Endometrium (tissue), 2 donors: ENCODE results near the gene MRPS15.

Experiments
- FAIRE-seq: peaks from 2 replicates; lab custom pipeline; 2012; peaks lifted over from hg19 to GRCh38; lab: Jason Lieb, UNC
- donor health status: control.
- donor health status: control.

Gene MRPS15

DNA sequence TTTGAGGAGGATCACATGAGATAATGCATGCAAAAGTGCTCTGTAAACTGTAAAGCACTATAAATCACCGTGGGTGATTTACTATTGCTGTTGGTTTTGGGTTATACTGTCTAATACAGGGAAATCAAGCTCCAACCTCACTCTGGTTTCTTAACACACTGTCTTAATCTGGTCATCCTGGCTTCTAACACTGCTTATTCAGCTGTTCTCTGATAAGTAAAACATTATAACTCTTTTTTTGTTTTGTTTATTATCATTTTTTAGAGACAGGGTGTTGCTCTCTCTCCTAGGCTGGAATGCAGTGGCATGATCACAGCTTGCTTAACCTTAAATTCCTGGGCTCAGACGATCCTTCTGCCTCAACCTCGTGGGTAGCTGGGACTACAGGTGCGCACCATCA is 44.6 kb downstream of the MRPS15 start:
- no peak for FAIRE-seq

GRCh38 chr1:36419140-36419539 is 45.0 kb downstream of the MRPS15 start:
- no peak for FAIRE-seq

DNA sequence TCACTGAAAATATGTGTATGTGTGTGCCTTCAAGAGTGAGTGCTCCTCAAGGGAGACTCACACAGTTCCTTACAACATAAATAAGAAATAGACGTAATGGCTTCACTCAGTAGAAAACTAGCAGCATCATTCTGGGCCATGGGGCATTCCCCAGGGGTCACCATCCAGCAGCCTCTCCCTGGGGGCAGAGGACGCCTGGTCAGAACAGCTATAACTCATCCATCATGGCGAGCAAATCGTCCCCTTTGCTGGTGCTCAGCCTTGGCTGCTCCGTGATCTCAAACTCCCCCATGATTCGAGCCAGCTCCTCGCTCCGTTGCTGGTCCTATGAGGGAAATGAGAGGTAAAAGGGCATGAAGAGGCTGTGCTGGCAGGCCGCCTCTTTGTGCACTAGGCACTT is 46.3 kb downstream of the MRPS15 start:
- FAIRE-seq, result no peak

DNA sequence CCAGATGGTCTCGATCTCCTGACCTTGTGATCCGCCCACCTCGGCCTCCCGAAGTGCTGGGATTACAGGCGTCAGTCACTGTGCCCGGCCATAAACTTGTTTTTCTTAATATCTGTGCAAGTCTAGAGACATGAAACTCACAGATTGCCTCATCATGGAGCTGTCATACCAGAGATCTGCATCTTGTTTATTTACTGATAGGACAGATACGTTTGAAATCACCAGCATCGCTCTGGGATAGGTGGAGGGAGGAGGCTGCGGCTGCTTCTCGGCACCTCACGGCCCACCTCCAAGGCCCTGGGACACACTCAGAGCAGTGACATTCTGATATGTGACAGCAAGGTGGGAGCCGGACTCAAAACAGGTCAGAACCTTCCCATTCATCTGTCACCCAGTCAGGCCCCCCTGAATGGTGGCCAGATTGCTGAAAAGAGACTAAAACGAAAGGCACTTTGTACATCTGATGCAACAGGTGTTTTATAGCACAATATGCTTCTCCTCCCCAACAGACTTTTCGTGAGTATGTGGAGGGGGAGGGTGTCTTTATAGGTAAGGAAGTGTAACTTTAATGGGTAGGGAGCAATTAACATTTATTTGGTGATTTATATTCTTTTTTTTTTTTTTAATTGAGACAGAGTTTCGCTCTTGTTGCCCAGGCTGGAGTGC is 48.4 kb downstream of the MRPS15 start:
- no peak for FAIRE-seq

DNA sequence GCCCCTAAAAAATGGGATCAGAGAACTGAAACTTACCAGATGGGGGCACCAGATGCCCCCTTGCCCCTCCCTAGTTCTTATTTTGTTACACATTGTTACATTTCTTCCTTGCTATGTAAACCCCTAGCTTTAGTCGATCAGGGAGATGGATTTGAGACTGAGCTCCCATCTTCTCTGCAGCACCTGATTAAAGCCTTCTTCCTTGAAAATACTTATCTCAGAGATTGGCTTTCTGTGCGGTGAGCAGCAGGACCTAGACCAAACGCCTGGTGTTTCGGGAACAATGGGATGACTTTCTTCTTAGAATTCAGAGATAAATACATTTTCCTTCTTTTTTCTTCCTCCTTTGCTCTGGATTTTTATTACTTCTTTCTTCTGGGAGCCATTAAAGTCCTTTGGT is 49.8 kb downstream of the MRPS15 start:
- FAIRE-seq, result no peak

- FAIRE-seq, result no peak
Measured at GRCh38 chr1:36411674-36412648, 52.2 kb downstream of the MRPS15 start.

DNA sequence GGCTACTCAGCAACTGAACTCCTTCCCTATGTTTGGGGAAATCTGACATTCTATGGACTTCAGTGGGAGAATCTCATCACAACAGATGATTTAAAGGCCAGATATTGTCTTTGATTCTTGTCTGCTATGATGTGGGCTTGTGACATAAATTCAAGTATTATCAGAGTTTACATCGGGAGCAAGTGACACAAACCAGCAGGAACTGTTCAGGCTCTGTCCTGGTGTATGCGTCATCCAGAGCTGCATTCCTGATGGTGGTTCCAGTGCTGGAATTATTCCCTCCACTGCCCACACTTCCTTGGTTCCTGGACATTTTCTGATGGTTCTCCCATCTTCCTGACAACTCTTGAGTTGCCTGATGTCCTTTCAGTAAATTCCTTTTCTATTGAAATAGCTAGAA is 55.7 kb downstream of the MRPS15 start:
- no peak for FAIRE-seq

DNA sequence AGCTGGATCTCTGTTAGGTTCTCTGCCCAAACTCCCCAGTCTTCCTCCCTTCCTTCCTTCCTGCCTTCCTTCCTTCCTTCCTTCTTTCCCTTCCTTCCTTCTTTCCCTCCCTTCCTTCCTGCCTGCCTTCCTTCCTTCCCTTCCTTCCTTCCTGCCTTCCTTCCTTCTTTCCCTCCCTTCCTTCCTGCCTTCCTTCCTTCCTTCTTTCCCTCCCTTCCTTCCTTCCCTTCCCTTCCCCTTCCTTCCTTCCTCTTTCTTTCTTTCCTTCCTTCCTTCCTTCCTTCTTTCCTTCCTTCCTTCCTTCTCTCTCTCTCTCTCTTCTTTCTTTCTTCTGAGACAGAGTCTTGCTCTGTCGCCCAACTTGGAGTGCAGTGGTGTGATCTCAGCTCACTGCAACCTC is 57.7 kb downstream of the MRPS15 start:
- FAIRE-seq, result no peak
